ENCODE results near the gene SLC6A3.

GRCh38 chr5:1438871-1439270 lies 6.4 kb downstream of the SLC6A3 start:
- TF ChIP-seq TARDBP (IDR thresholded peaks at IDR 0.05), result no peak
- no peak for TF ChIP-seq FOXK2 (IDR thresholded peaks at IDR 0.05)
- TF ChIP-seq ELF4 (IDR thresholded peaks at IDR 0.05), result no peak
- no peak for TF ChIP-seq BHLHE40 (IDR thresholded peaks at IDR 0.05; ENCODE audit: borderline replicate concordance)
- TF ChIP-seq SP1 (IDR thresholded peaks at IDR 0.05), result no peak
- no peak for TF ChIP-seq ZNF384 (IDR thresholded peaks at IDR 0.05)

Data from HEK293T (cell line).